HEK293T (cell line): ENCODE measurements around the gene GSDME.

Source experiments
- ARNT ChIP-seq: fragments of 450-650 bp; IDR thresholded peaks from 2 replicates; pipeline ENCODE4 v1.6.1; 2017; ENCODE audit warnings: mild to moderate bottlenecking
- BHLHE40 ChIP-seq: fragments of 450-650 bp; IDR thresholded peaks from 2 replicates; pipeline ENCODE4 v1.6.1; 2016; ENCODE audit warnings: mild to moderate bottlenecking, moderate library complexity, borderline replicate concordance
- CTBP1 ChIP-seq: fragments of 450-650 bp; IDR thresholded peaks from 2 replicates; pipeline ENCODE4 v1.6.1; 2016; ENCODE audit warnings: borderline replicate concordance
- ELF4 ChIP-seq: fragments of 450-650 bp; IDR thresholded peaks from 2 replicates; pipeline ENCODE4 v1.6.1; 2017; ENCODE audit warnings: antibody characterized with exemption
- FOXA1 ChIP-seq: fragments of 450-650 bp; IDR thresholded peaks from 2 replicates; pipeline ENCODE4 v1.6.1; 2016; ENCODE audit warnings: mild to moderate bottlenecking
- FOXK2 ChIP-seq: fragments of 450-650 bp; IDR thresholded peaks from 2 replicates; pipeline ENCODE4 v1.6.1; 2016; ENCODE audit warnings: mild to moderate bottlenecking
- FOXM1 ChIP-seq: fragments of 450-650 bp; IDR thresholded peaks from 2 replicates; pipeline ENCODE4 v1.6.1; 2017; ENCODE audit warnings: mild to moderate bottlenecking, borderline replicate concordance
- HDGF ChIP-seq: fragments of 450-650 bp; IDR thresholded peaks from 2 replicates; pipeline ENCODE4 v1.6.1; 2017; ENCODE audit warnings: antibody characterized with exemption, borderline replicate concordance
- L3MBTL2 ChIP-seq: fragments of 450-650 bp; conservative IDR thresholded peaks from 2 replicates; pipeline ENCODE4 v1.6.1; 2016; ENCODE audit warnings: mild to moderate bottlenecking
- PKNOX1 ChIP-seq: fragments of 450-650 bp; IDR thresholded peaks from 2 replicates; pipeline ENCODE4 v1.6.1; 2016
- SP1 ChIP-seq: fragments of 450-650 bp; IDR thresholded peaks from 2 replicates; pipeline ENCODE4 v1.6.1; 2017
- SUZ12 ChIP-seq: fragments of 450-650 bp; IDR thresholded peaks from 2 replicates; pipeline ENCODE4 v1.6.1; 2016; ENCODE audit warnings: mild to moderate bottlenecking

GRCh38 chr7:24654305-24654704, 103.0 kb downstream of the GSDME start:
- TF ChIP-seq SP1 (no peak), SUZ12 (no peak), FOXA1 (no peak), FOXK2 (no peak), ELF4 (no peak), BHLHE40 (no peak), HDGF (no peak), ARNT (no peak), CTBP1 (no peak), PKNOX1 (no peak), L3MBTL2 (no peak), FOXM1 (no peak)
